HG02938 (cell line): ENCODE results near the gene MXI1.
"Not testable (repeated sequence)": the region's sequence is repeated elsewhere in the genome, so short reads cannot be mapped to it uniquely, and the experiment has no call there.

Source experiments
- ATAC-seq: cut with Tn5 transposase; IDR thresholded peaks from one replicate; pipeline ENCODE4 v1.9.1; 2021; ENCODE audit warnings: mild to moderate bottlenecking, moderate library complexity; ENCODE audit not compliant: unreplicated experiment

MXI1 gene

GRCh38 chr10:110311357-110311949, 104.0 kb downstream of the MXI1 start:
- peak; percentile 61 for ATAC-seq

GRCh38 chr10:110312206-110312605, 104.8 kb downstream of the MXI1 start:
- no peak for ATAC-seq

GRCh38 chr10:110313674-110314073, 106.3 kb downstream of the MXI1 start:
- no peak for ATAC-seq

GRCh38 chr10:110317866-110318850, 110.8 kb downstream of the MXI1 start:
- no peak for ATAC-seq

- ATAC-seq: no peak
These were observed 114.6 kb downstream of the MXI1 start for GRCh38 chr10:110321869-110322620.

GRCh38 chr10:110323503-110323902, 116.1 kb downstream of the MXI1 start:
- ATAC-seq: no peak

GRCh38 chr10:110324201-110324804, 116.9 kb downstream of the MXI1 start:
- ATAC-seq: no peak

GRCh38 chr10:110324805-110325280, 117.4 kb downstream of the MXI1 start:
- ATAC-seq: peak; percentile 52

- no peak for ATAC-seq
These were observed 119.1 kb downstream of the MXI1 start for GRCh38 chr10:110326351-110327032.

GRCh38 chr10:110327262-110327914, 120.0 kb downstream of the MXI1 start:
- ATAC-seq: no peak

- ATAC-seq: no peak
These were observed 123.3 kb downstream of the MXI1 start for GRCh38 chr10:110330675-110331074.

- ATAC-seq: not testable (repeated sequence)
These were observed 123.9 kb downstream of the MXI1 start for GRCh38 chr10:110331226-110331795.

- no peak for ATAC-seq
These were observed 126.8 kb downstream of the MXI1 start for GRCh38 chr10:110334061-110334656.

- ATAC-seq: no peak
These were observed 128.1 kb downstream of the MXI1 start for GRCh38 chr10:110335314-110336064.

- no peak for ATAC-seq
These were observed 128.8 kb downstream of the MXI1 start for GRCh38 chr10:110336111-110336721.
